Mesothelial cell of epicardium (in vitro differentiated cells): ENCODE measurements around the gene EIF4E1B. TPM values are rescaled to one million over a fixed set of nuclear protein-coding genes. Genes with fewer than 3 reads are reported as not detected.
A peak's percentile ranks its signal among the peaks of the same experiment; 100 is the strongest.

Experiments used
- DNase-seq, 2 experiments: peaks; one replicate each; pipeline ENCODE4 v3.0.0; 2021; ENCODE audit warnings: low spot score in 2 of 2; ENCODE audit not compliant: unreplicated experiment in 2 of 2
- H3K27ac Mint-ChIP-seq: 2 replicates; pipeline ENCODE4 v1.8.0; 2021; ENCODE audit warnings: mixed read lengths
- H3K27me3 Mint-ChIP-seq: 2 replicates; pipeline ENCODE4 v1.8.0; 2021; ENCODE audit warnings: low read depth, mixed read lengths
- H3K36me3 Mint-ChIP-seq: 2 replicates; pipeline ENCODE4 v1.8.0; 2021; ENCODE audit warnings: mixed read lengths
- H3K4me1 Mint-ChIP-seq: 2 replicates; pipeline ENCODE4 v1.8.0; 2021; ENCODE audit warnings: mixed read lengths
- H3K4me3 Mint-ChIP-seq: 2 replicates; pipeline ENCODE4 v1.8.0; 2021; ENCODE audit warnings: mild to moderate bottlenecking, moderate library complexity, mixed read lengths
- H3K9me3 Mint-ChIP-seq: 2 replicates; pipeline ENCODE4 v1.8.0; 2021; ENCODE audit warnings: mixed read lengths
- CTCF ChIP-seq: fragments of 200-600 bp; sonication (generic); IDR thresholded peaks from one replicate; pipeline ENCODE4 v1.5.0; 2021; ENCODE audit warnings: antibody characterized with exemption; ENCODE audit not compliant: unreplicated experiment
- total RNA-seq: library from RNA; stranded (reverse); gene quantifications from 3 replicates; pipeline ENCODE4 v1.2.1, GENCODE V29; 2021

EIF4E1B gene
- total RNA-seq, 1 donor from 2014 or later = not detected

GRCh38 chr5:176642675-176643490, 12.4 kb downstream of the EIF4E1B start:
- TF ChIP-seq CTCF = no peak
- H3K27ac Mint-ChIP-seq = no peak overlapping the region
- peaks cover 2% of the 10 kb centered on the region for H3K4me1 Mint-ChIP-seq
- no peak overlapping the region for H3K4me3 Mint-ChIP-seq
- no peak for DNase-seq
- H3K27me3 Mint-ChIP-seq = peaks cover 14% of the 10 kb centered on the region
- H3K36me3 Mint-ChIP-seq = no peaks in the 10 kb centered on the region
- H3K9me3 Mint-ChIP-seq = no peaks in the 10 kb centered on the region

GRCh38 chr5:176643491-176644219, 13.2 kb downstream of the EIF4E1B start:
- TF ChIP-seq CTCF = no peak
- Mint-ChIP-seq H3K9me3 (no peaks in the 10 kb centered on the region), H3K36me3 (no peaks in the 10 kb centered on the region), H3K4me3 (no peak overlapping the region), H3K27me3 (peaks cover 9% of the 10 kb centered on the region), H3K27ac (no peak overlapping the region), H3K4me1 (peaks cover 9% of the 10 kb centered on the region)
- no peak for DNase-seq

- Mint-ChIP-seq H3K4me1 (peaks cover 15% of the 10 kb centered on the region), H3K27me3 (peaks cover 6% of the 10 kb centered on the region), H3K27ac (no peak overlapping the region), H3K9me3 (no peaks in the 10 kb centered on the region), H3K4me3 (no peak overlapping the region), H3K36me3 (no peaks in the 10 kb centered on the region)
- no peak for TF ChIP-seq CTCF
- DNase-seq = no peak
Observed at GRCh38 chr5:176644294-176644693, 13.8 kb downstream of the EIF4E1B start.

GRCh38 chr5:176644878-176645670, 14.6 kb downstream of the EIF4E1B start:
- Mint-ChIP-seq H3K27me3 (peaks cover 6% of the 10 kb centered on the region), H3K4me3 (no peak overlapping the region), H3K36me3 (no peaks in the 10 kb centered on the region), H3K9me3 (no peaks in the 10 kb centered on the region), H3K4me1 (peaks cover 15% of the 10 kb centered on the region), H3K27ac (no peak overlapping the region)
- DNase-seq = no peak
- no peak for TF ChIP-seq CTCF

GRCh38 chr5:176646049-176646706, 15.7 kb downstream of the EIF4E1B start:
- H3K27me3 Mint-ChIP-seq = peaks cover 1% of the 10 kb centered on the region

More at GRCh38 chr5:176646049-176646706, 15.7 kb downstream of the EIF4E1B start:
- no peaks in the 10 kb centered on the region for H3K9me3 Mint-ChIP-seq
- no peaks in the 10 kb centered on the region for H3K36me3 Mint-ChIP-seq
- peaks cover 17% of the 10 kb centered on the region for H3K4me1 Mint-ChIP-seq
- H3K4me3 Mint-ChIP-seq = peak overlapping the region; percentile 68
- TF ChIP-seq CTCF = no peak
- no peak overlapping the region for H3K27ac Mint-ChIP-seq
- DNase-seq = no peak
